ENCODE results near the gene TUNAR. TPM values are rescaled to one million over a fixed set of nuclear protein-coding genes. Genes with fewer than 3 reads are reported as not detected.

TUNAR gene
- total RNA-seq, 1 donor from 2014 or later, result not detected

GRCh38 chr14:95911456-95911855 lies 34.8 kb downstream of the TUNAR start:
- DNase-seq (ENCODE audit: low spot score), result no peak

DNA sequence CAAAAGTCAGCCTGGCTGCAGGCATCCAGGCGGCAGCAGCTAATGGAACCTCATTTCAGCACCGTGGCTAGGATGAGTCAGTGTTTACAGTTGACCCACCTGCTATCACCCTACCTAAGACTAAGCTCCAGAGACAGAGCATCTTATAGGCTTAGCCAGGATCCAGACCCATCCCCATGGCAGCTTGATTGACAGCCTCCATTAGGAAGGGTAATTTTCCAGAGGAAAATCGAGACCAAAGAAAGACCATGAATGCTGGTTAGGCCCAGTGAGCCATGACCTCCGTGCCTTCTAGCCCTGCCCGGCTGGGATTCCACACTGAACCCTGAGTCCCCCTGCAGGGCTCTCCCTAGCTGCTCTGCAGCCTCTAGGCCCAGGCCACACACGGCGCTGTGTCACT lies 38.7 kb downstream of the TUNAR start:
- no peak for DNase-seq (ENCODE audit: low spot score)

- no peak for DNase-seq (ENCODE audit: low spot score)
Measured at GRCh38 chr14:95918466-95918865, 41.8 kb downstream of the TUNAR start.

- DNase-seq (ENCODE audit: low spot score), result no peak
Measured at GRCh38 chr14:95920769-95921438, 44.3 kb downstream of the TUNAR start.

- no peak for DNase-seq (ENCODE audit: low spot score)
Measured at GRCh38 chr14:95922080-95922479, 45.4 kb downstream of the TUNAR start.

- no peak for DNase-seq (ENCODE audit: low spot score)
Measured at GRCh38 chr14:95928751-95929150, 52.1 kb downstream of the TUNAR start.

DNA sequence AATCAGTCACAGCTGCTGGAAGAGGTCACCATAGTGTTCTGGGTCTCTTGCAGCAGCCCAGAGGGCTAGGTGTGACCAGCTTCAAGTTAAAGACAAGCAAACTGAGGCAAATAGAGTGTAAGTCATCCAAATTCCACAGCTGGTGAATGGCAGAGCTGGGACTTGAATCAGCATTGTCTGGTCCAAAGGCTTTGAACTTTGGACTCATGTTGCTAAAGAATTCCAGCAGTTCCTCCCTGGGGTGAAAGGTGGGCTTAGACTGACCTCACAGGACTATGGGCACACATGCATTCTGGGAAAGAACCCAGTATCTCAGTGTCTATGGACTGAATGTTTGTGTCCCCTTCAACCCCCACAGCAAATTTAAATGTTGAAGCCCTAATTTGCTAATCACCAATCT lies 54.8 kb downstream of the TUNAR start:
- DNase-seq (ENCODE audit: low spot score), result no peak

DNA sequence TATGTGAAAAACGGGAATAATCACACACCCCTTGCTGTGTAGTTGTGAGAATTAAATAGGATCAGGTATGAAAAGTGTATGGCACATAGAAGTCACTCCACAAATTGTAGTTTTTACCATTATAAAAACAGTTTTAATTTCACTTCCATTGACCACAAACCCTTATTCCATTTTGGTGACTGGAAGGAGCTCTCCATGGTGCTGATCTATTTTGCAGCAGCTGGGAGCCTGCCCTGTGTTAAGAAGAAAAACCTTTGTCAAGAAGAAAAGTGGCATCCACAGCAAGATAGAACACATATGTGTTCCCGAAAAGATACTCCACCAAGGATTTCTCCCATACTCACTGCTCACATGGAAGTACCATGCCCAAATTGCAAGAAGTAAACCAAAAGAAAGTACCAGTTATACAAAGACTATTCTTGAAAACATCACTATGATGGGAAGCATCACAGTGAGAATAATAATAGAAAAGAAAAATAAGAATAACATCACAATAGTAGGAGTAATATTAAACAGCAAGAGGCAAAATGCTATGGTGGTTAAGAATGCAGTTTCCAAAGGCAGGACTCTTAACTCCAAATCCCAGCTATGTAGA lies 58.7 kb downstream of the TUNAR start:
- DNase-seq (ENCODE audit: low spot score), result no peak

GRCh38 chr14:95936041-95936440 lies 59.4 kb downstream of the TUNAR start:
- DNase-seq (ENCODE audit: low spot score), result no peak

GRCh38 chr14:95939335-95939734 lies 62.7 kb downstream of the TUNAR start:
- no peak for DNase-seq (ENCODE audit: low spot score)

DNA sequence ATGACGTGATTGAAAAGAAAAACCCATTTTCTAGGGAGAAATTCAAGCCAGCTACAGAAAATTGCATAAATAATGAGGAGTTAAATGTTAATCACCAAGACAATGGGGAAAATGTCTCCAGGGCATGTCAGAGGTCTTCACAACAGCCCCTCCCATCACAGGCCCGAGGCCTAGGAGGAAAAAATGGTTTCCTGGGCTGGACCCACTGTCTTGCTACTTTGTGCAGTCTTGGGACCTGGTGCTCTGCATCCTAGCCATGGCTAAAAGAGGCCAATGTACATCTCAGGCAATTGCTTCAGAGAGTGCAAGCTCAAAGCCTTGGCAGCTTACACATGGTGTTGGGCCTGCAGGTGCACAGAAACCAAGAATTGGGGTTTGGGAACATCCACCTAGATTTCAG lies 65.3 kb downstream of the TUNAR start:
- DNase-seq (ENCODE audit: low spot score), result no peak

GRCh38 chr14:95943699-95944098 lies 67.1 kb downstream of the TUNAR start:
- DNase-seq (ENCODE audit: low spot score), result no peak

DNA sequence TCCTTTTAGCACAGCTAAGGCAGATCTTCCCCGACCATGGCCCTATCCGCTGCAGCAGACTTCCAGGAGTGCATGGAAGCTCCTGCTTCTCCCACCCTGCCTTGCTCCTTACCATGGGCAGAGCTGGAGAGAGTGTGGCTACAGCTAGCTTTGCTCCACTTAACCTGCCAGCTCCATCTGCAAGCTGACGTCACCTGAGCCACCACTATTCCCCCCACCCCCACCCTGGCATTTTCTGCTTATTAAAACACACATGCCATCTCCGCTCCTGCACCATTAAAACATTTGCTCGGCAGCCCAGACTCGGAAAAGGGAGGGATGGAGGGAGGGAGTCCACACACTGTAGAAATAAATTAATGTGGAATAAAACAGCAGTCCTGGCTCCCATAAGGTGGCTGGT lies 67.8 kb downstream of the TUNAR start:
- no peak for DNase-seq (ENCODE audit: low spot score)

- no peak for DNase-seq (ENCODE audit: low spot score)
Measured at GRCh38 chr14:95946867-95947266, 70.2 kb downstream of the TUNAR start.

DNA sequence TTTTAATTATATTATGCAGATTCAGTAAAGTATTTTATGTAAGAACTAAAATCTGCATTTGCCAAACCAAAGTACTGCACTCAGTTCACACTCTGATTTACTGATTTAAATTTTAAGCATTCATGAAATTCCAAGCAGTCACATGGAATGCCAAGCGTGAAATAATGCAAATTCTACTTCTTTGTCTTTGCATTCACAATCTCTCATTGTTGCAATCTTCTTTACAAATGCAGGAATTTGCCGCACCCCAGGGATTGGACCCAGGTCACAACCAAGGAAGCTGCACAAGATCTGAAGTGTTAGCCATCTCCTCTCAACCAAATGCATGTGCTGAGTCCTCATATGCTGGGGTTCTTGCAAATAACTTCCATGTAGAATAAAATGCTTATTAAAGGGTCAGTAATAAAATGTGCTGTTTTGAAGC lies 71.9 kb downstream of the TUNAR start:
- DNase-seq (ENCODE audit: low spot score), result no peak

GRCh38 chr14:95951359-95951758 lies 74.7 kb downstream of the TUNAR start:
- no peak for DNase-seq (ENCODE audit: low spot score)

DNA sequence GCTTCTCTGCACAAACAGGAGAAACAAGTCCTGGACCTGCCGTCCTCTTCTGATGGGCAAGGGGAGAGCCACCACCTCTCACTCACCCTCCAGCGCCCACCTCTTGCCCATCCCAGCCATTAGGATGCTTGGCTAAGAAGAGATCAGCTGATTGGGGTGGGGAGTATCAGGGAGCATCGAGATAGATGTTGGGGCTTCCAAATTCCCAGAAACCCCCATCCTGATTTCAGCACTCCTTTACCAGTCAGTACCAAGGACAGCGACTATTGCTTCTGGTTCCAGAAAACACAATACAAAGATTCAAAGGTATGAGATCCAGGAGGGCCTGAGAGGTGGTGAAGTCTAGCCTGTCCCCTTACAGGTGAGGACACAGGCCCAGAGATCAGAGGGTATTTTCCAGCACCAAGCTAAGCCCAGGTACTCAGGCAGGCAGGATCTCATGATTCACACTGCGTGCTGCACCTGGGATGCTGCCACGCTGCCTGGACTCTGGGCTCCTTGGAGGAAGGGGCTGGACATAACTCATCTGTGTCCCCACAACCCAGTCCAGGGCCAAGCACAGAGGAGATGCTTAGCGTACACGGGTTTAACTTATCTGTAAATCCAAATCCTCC lies 76.6 kb downstream of the TUNAR start:
- DNase-seq (ENCODE audit: low spot score), result no peak

GRCh38 chr14:95956601-95957460 lies 80.2 kb downstream of the TUNAR start:
- no peak for DNase-seq (ENCODE audit: low spot score)

GRCh38 chr14:95958105-95958504 lies 81.5 kb downstream of the TUNAR start:
- DNase-seq (ENCODE audit: low spot score), result no peak

DNA sequence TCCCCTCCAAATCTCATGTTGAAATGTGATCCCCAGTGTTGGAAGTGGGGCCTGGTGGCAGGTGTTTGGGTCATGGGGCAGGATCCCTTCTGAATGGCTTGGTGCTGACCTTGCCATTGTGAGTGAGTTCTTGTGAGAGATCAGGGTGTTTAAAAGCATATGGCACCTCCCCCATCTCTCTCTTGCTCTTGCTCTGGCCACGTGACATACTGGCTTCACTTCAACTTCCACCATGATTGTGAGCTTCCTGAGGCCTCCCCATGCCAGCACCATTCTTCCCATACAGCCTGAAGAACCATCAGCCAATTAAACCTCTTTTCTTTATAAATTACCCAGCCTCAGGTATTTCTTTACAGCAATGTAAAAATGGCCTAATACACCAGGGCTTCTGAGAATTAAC lies 82.7 kb downstream of the TUNAR start:
- no peak for DNase-seq (ENCODE audit: low spot score)

GRCh38 chr14:95961481-95961880 lies 84.8 kb downstream of the TUNAR start:
- DNase-seq (ENCODE audit: low spot score), result no peak

DNA sequence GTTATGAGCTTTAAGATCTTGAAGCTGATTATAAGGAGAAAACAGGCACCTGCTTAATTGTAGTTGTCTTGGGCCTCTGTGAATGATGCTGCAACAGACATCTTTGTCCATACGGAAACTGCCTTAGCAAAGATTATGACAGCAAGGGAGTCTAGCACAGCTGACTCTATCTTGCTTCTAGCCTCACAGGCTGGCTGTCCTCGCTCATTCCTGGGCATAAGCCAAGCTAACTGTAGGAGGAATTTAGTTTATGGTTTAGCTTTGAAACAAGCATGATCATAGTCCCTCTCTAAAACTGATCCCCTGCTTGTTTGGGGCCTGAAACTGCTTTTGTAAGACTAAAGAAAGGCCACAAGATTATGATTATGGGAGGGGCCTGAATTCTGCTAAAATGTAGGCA lies 88.3 kb downstream of the TUNAR start:
- DNase-seq (ENCODE audit: low spot score), result no peak

Measured in mesenteric fat pad (tissue), 1 donor.